ENCODE data around the gene C1QL3. TPM values are rescaled to one million over a fixed set of nuclear protein-coding genes. Genes with fewer than 3 reads are reported as not detected.

C1QL3 gene
- total RNA-seq, 2 donors from 2014 or later: 0.20 TPM; not detected in 1

DNA sequence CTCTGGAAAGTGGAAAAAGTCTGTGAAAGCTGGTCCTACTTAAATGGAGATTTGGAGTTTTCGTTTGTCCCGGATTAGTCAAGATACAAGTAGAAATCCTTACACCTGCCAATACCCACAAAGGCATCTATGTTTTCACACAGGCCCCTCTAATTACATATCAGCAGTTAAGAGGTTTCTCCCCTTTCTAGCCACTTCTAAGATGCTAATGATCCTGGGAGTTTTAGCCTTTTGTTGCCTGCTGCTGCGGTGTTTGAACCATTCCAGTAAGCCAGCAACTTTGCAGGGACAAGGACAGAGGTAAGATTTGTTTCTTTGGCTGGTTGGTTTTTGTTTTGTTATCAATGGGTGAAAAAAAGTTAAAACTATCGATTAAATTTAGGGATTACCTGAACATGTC is 5.8 kb upstream of the C1QL3 start:
- H3K4me1 Mint-ChIP-seq: peaks cover 10% of the 10 kb centered on the region
- DNase-seq: no peak
- H3K27me3 ChIP-seq (ENCODE audit: control insufficient read depth, insufficient read depth, low read length, poor library complexity, severe bottlenecking): peaks cover 54% of the 10 kb centered on the region
- no peak overlapping the region for H3K4me3 ChIP-seq (ENCODE audit: low read length)
- peaks cover 41% of the 10 kb centered on the region for H3K27me3 Mint-ChIP-seq (ENCODE audit: insufficient read depth)
- no peaks in the 10 kb centered on the region for H3K4me1 ChIP-seq (ENCODE audit: control insufficient read depth, insufficient read depth, low read length)
- no peak overlapping the region for H3K27ac Mint-ChIP-seq
- no peaks in the 10 kb centered on the region for H3K36me3 ChIP-seq (ENCODE audit: control insufficient read depth, insufficient read depth, low read length)
- 34% methylated on average over 3 of the region's 4 CpGs; no CpG with 5 or more reads in 1 of the 2 experiments for WGBS, 2 experiments (ENCODE audit: insufficient coverage in 1 of 2, insufficient read length in 1 of 2)
- H3K4me3 Mint-ChIP-seq: no peak overlapping the region
- H3K9me3 Mint-ChIP-seq: no peaks in the 10 kb centered on the region
- H3K9ac ChIP-seq (ENCODE audit: extremely low read depth, low read length, poor library complexity, severe bottlenecking): no peak overlapping the region
- H3K36me3 Mint-ChIP-seq (ENCODE audit: low read depth): no peaks in the 10 kb centered on the region
- H3K9me3 ChIP-seq (ENCODE audit: control insufficient read depth, low read length): no peaks in the 10 kb centered on the region
- H3K27ac ChIP-seq (ENCODE audit: low read depth, low read length): no peak overlapping the region
- TF ChIP-seq CTCF (conservative IDR thresholded peaks at IDR 0.05): no peak

DNA sequence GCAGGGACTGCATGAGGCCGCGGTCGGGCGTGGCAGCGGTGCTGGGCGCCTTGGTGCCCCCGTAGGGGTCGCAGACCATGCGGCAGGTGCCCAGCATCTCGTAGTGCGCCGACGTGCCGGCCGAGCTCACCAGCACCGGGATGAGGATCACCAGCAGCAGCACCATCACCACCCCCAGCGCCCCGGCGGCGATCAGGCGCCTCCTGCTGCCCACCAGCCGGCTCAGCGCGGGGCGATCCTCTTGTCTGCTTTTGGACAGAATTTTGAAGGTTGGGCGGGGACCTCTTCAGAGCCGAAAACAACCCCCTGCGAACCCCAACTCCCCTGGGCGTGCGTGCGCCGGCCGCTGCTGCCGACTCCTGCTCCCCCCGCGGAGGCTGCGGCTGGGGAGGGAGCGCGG is 779 bp downstream of the C1QL3 start:
- Histone ChIP-seq H3K9me3 (ENCODE audit: control insufficient read depth, low read length) (no peaks in the 10 kb centered on the region), H3K4me1 (ENCODE audit: control insufficient read depth, insufficient read depth, low read length) (no peaks in the 10 kb centered on the region), H3K36me3 (ENCODE audit: control insufficient read depth, insufficient read depth, low read length) (no peaks in the 10 kb centered on the region), H3K27me3 (ENCODE audit: control insufficient read depth, insufficient read depth, low read length, poor library complexity, severe bottlenecking) (peaks cover 75% of the 10 kb centered on the region), H3K27ac (ENCODE audit: low read depth, low read length) (no peak overlapping the region), H3K9ac (ENCODE audit: extremely low read depth, low read length, poor library complexity, severe bottlenecking) (no peak overlapping the region), H3K4me3 (ENCODE audit: low read length) (peak overlapping the region; percentile 70)
- Mint-ChIP-seq H3K27me3 (ENCODE audit: insufficient read depth) (peaks cover 62% of the 10 kb centered on the region), H3K27ac (no peak overlapping the region), H3K4me3 (peak overlapping the region; percentile 57), H3K4me1 (peaks cover 6% of the 10 kb centered on the region), H3K9me3 (no peaks in the 10 kb centered on the region), H3K36me3 (ENCODE audit: low read depth) (no peaks in the 10 kb centered on the region)
- WGBS, 2 experiments (ENCODE audit: insufficient coverage in 1 of 2, insufficient read length in 1 of 2): 0 to 1% methylated on average over 6 to 39 of the region's 39 CpGs
- DNase-seq: peak; percentile 82
- TF ChIP-seq CTCF (conservative IDR thresholded peaks at IDR 0.05): peak; percentile 68

- H3K9ac ChIP-seq (ENCODE audit: extremely low read depth, low read length, poor library complexity, severe bottlenecking): no peak overlapping the region
- H3K27me3 Mint-ChIP-seq (ENCODE audit: insufficient read depth): peaks cover 59% of the 10 kb centered on the region
- no peak overlapping the region for H3K27ac Mint-ChIP-seq
These were observed 1.5 kb downstream of the C1QL3 start for GRCh38 chr10:16519908-16520861.

More at GRCh38 chr10:16519908-16520861, 1.5 kb downstream of the C1QL3 start:
- Histone ChIP-seq H3K4me3 (ENCODE audit: low read length) (peak overlapping the region; percentile 54), H3K4me1 (ENCODE audit: control insufficient read depth, insufficient read depth, low read length) (no peaks in the 10 kb centered on the region), H3K27ac (ENCODE audit: low read depth, low read length) (no peak overlapping the region), H3K27me3 (ENCODE audit: control insufficient read depth, insufficient read depth, low read length, poor library complexity, severe bottlenecking) (peaks cover 67% of the 10 kb centered on the region), H3K9me3 (ENCODE audit: control insufficient read depth, low read length) (no peaks in the 10 kb centered on the region), H3K36me3 (ENCODE audit: control insufficient read depth, insufficient read depth, low read length) (no peaks in the 10 kb centered on the region)
- Mint-ChIP-seq H3K36me3 (ENCODE audit: low read depth) (no peaks in the 10 kb centered on the region), H3K9me3 (no peaks in the 10 kb centered on the region), H3K4me1 (peaks cover 6% of the 10 kb centered on the region), H3K4me3 (peak overlapping the region; percentile 57)
- WGBS, 2 experiments (ENCODE audit: insufficient coverage in 1 of 2, insufficient read length in 1 of 2): 5 to 22% methylated on average over 23 to 104 of the region's 104 CpGs
- TF ChIP-seq CTCF (conservative IDR thresholded peaks at IDR 0.05): no peak
- DNase-seq: peak; percentile 75

Data from endodermal cell (in vitro differentiated cells).